Nucleus accumbens (tissue), 56 donors: ENCODE data around the gene RNASE8.
A peak's percentile ranks its signal among the peaks of the same experiment; 100 is the strongest.

Experiments
- DNase-seq, 56 donors: peaks; one replicate each; lab custom pipeline; 2025; lab: John Stamatoyannopoulos, UW

Gene RNASE8

GRCh38 chr14:21089271-21089670 lies 31.6 kb downstream of the RNASE8 start:
- no peak for DNase-seq

- no peak for DNase-seq
These were observed 32.2 kb downstream of the RNASE8 start for GRCh38 chr14:21089877-21090193.

- DNase-seq = peak in 7 of 56 donors; percentile 7 to 32 (median 11)
These were observed 32.7 kb downstream of the RNASE8 start for GRCh38 chr14:21090194-21090939.

GRCh38 chr14:21090940-21091663 lies 33.5 kb downstream of the RNASE8 start:
- no peak for DNase-seq

GRCh38 chr14:21091821-21092272 lies 34.2 kb downstream of the RNASE8 start:
- DNase-seq = no peak

- DNase-seq = peak in 49 of 56 donors; percentile 21 to 84 (median 63)
These were observed 34.8 kb downstream of the RNASE8 start for GRCh38 chr14:21092273-21093011.

GRCh38 chr14:21093018-21093417 lies 35.4 kb downstream of the RNASE8 start:
- DNase-seq = no peak

GRCh38 chr14:21093769-21094681 lies 36.4 kb downstream of the RNASE8 start:
- DNase-seq = peak in 20 of 56 donors; percentile 7 to 58 (median 30)

GRCh38 chr14:21095430-21096205 lies 38.0 kb downstream of the RNASE8 start:
- peak in 1 of 56 donors; percentile 30 for DNase-seq

- DNase-seq = no peak
These were observed 38.8 kb downstream of the RNASE8 start for GRCh38 chr14:21096438-21096837.

- DNase-seq = peak in 1 of 56 donors; percentile 31
These were observed 39.5 kb downstream of the RNASE8 start for GRCh38 chr14:21096978-21097635.

GRCh38 chr14:21097636-21098075 lies 40.0 kb downstream of the RNASE8 start:
- peak in 21 of 56 donors; percentile 8 to 70 (median 30) for DNase-seq

GRCh38 chr14:21098076-21098891 lies 40.7 kb downstream of the RNASE8 start, which contains the start of gene ZNF219:
Gene ZNF219 (minus strand): TSS chr14:21098655. CDS start chr14:21093591, 5,064 bp downstream.
- DNase-seq = peak in 43 of 56 donors; percentile 10 to 70 (median 43)

GRCh38 chr14:21098892-21099595 lies 41.4 kb downstream of the RNASE8 start:
- peak in 1 of 56 donors; percentile 5 for DNase-seq

GRCh38 chr14:21099596-21099985 lies 42.0 kb downstream of the RNASE8 start:
- DNase-seq = no peak

GRCh38 chr14:21100931-21101330 lies 43.3 kb downstream of the RNASE8 start, which contains the start of gene TMEM253:
Gene TMEM253 (plus strand): TSS chr14:21101066. CDS start chr14:21101344, 278 bp downstream.
- DNase-seq = no peak
